WTC11 (cell line): ENCODE results near the gene ANO7. TPM values are rescaled to one million over a fixed set of nuclear protein-coding genes. Genes with fewer than 3 reads are reported as not detected.

Experiments used
- JAZF1 ChIP-seq: fragments of 250-450 bp; sonication (Bioruptor Pico); IDR thresholded peaks from 2 replicates; pipeline ENCODE4 v1.9.0; 2021; ENCODE audit warnings: moderate library complexity, mild to moderate bottlenecking, inconsistent platforms
- NFYB ChIP-seq: sonication (generic); formaldehyde crosslinking; conservative IDR thresholded peaks from 2 replicates; pipeline ENCODE4 v1.8.0; 2022; ENCODE audit warnings: low read depth, missing genetic modification reagents
- NR2C2 ChIP-seq: sonication (generic); formaldehyde crosslinking; IDR thresholded peaks from 2 replicates; pipeline ENCODE4 v1.8.0; 2022; ENCODE audit warnings: mild to moderate bottlenecking, missing genetic modification reagents
- SMAD4 ChIP-seq: sonication (generic); formaldehyde crosslinking; IDR thresholded peaks from 2 replicates; pipeline ENCODE4 v1.8.0; 2022; ENCODE audit warnings: mild to moderate bottlenecking, missing genetic modification reagents
- TP53 ChIP-seq: sonication (generic); formaldehyde crosslinking; IDR thresholded peaks from 2 replicates; pipeline ENCODE4 v1.8.1; 2023; ENCODE audit warnings: mild to moderate bottlenecking, missing genetic modification reagents
- ZNF396 ChIP-seq: fragments of 250-450 bp; sonication (Bioruptor Pico); IDR thresholded peaks from 2 replicates; pipeline ENCODE4 v1.8.0; 2021; ENCODE audit warnings: mild to moderate bottlenecking, moderate library complexity, borderline replicate concordance
- ZNF423 ChIP-seq: fragments of 250-450 bp; sonication (Bioruptor Pico); IDR thresholded peaks from 2 replicates; pipeline ENCODE4 v2.1.2; 2022; ENCODE audit warnings: mild to moderate bottlenecking, moderate library complexity
- total RNA-seq: library from RNA; stranded (reverse); gene quantifications from 3 replicates; pipeline ENCODE4 v1.2.3, GENCODE V29; 2021
- TF ChIP-seq, protein P1 (sequence below): sonication (generic); formaldehyde crosslinking; IDR thresholded peaks from 2 replicates; pipeline ENCODE4 v1.8.1; 2023; ENCODE audit warnings: mild to moderate bottlenecking, missing genetic modification reagents, borderline replicate concordance
- TF ChIP-seq, protein P2 (sequence below): sonication (generic); formaldehyde crosslinking; IDR thresholded peaks from 2 replicates; pipeline ENCODE4 v1.8.0; 2022; ENCODE audit warnings: missing genetic modification reagents
- TF ChIP-seq, protein P3 (sequence below): sonication (generic); formaldehyde crosslinking; IDR thresholded peaks from 2 replicates; pipeline ENCODE4 v1.8.0; 2023; ENCODE audit warnings: mild to moderate bottlenecking, missing genetic modification reagents
- TF ChIP-seq, protein P4 (sequence below): sonication (generic); formaldehyde crosslinking; conservative IDR thresholded peaks from 2 replicates; pipeline ENCODE4 v1.8.1; 2022; ENCODE audit warnings: mild to moderate bottlenecking, missing genetic modification reagents
- TF ChIP-seq, protein P5 (sequence below): sonication (generic); formaldehyde crosslinking; IDR thresholded peaks from 2 replicates; pipeline ENCODE4 v1.8.0; 2022; ENCODE audit warnings: mild to moderate bottlenecking, missing genetic modification reagents

ANO7 gene
- total RNA-seq, 1 experiment from 2014 or later = 8.0 TPM

DNA sequence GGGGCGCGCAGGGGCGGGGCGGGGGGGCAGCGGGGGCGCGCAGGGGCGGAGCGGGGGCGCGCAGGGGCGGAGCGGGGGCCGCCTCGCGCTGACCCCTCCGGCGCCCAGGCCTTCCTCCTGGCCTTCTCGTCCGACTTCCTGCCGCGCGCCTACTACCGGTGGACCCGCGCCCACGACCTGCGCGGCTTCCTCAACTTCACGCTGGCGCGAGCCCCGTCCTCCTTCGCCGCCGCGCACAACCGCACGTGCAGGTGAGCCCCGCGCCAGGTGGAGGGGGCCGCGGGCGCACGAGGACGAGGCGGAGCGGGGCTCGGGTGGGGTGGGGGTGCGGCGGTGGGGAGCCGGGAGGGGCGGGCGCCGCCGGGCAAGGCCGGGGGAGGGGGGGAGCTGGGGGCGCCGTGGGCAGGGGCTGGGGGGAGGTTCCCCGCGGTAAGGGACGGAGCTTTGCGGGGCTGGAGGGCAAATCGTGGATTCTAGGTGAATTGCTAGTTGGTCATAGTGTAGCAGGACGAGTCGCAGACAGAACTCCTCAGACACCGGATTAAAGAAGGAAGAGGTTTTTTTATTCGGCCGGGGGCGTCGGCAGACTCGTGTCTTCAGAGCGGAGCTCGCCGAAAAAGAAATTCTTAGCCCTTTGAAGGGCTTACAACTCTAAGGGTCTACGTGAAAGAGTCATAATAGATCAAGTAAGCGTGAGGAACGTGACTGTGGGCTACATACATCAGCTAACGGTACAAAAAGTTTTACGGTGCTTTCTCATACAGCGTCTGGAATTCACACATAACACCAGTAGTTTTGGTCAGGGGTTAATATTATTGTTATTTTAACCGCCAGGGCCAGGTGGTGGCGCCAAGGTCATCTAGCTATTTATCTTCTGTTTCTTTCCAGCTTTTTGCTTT is 29.9 kb downstream of the ANO7 start (continued):
- TF ChIP-seq, protein P1, sequence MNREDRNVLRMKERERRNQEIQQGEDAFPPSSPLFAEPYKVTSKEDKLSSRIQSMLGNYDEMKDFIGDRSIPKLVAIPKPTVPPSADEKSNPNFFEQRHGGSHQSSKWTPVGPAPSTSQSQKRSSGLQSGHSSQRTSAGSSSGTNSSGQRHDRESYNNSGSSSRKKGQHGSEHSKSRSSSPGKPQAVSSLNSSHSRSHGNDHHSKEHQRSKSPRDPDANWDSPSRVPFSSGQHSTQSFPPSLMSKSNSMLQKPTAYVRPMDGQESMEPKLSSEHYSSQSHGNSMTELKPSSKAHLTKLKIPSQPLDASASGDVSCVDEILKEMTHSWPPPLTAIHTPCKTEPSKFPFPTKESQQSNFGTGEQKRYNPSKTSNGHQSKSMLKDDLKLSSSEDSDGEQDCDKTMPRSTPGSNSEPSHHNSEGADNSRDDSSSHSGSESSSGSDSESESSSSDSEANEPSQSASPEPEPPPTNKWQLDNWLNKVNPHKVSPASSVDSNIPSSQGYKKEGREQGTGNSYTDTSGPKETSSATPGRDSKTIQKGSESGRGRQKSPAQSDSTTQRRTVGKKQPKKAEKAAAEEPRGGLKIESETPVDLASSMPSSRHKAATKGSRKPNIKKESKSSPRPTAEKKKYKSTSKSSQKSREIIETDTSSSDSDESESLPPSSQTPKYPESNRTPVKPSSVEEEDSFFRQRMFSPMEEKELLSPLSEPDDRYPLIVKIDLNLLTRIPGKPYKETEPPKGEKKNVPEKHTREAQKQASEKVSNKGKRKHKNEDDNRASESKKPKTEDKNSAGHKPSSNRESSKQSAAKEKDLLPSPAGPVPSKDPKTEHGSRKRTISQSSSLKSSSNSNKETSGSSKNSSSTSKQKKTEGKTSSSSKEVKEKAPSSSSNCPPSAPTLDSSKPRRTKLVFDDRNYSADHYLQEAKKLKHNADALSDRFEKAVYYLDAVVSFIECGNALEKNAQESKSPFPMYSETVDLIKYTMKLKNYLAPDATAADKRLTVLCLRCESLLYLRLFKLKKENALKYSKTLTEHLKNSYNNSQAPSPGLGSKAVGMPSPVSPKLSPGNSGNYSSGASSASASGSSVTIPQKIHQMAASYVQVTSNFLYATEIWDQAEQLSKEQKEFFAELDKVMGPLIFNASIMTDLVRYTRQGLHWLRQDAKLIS (CRISPR knock-in tag) = no peak
- TF ChIP-seq NR2C2 (CRISPR knock-in tag) = 0 out of 2 replicates have a peak, but pooled peaks have one; percentile 26
- no peak for TF ChIP-seq ZNF396
- TF ChIP-seq, protein P2, sequence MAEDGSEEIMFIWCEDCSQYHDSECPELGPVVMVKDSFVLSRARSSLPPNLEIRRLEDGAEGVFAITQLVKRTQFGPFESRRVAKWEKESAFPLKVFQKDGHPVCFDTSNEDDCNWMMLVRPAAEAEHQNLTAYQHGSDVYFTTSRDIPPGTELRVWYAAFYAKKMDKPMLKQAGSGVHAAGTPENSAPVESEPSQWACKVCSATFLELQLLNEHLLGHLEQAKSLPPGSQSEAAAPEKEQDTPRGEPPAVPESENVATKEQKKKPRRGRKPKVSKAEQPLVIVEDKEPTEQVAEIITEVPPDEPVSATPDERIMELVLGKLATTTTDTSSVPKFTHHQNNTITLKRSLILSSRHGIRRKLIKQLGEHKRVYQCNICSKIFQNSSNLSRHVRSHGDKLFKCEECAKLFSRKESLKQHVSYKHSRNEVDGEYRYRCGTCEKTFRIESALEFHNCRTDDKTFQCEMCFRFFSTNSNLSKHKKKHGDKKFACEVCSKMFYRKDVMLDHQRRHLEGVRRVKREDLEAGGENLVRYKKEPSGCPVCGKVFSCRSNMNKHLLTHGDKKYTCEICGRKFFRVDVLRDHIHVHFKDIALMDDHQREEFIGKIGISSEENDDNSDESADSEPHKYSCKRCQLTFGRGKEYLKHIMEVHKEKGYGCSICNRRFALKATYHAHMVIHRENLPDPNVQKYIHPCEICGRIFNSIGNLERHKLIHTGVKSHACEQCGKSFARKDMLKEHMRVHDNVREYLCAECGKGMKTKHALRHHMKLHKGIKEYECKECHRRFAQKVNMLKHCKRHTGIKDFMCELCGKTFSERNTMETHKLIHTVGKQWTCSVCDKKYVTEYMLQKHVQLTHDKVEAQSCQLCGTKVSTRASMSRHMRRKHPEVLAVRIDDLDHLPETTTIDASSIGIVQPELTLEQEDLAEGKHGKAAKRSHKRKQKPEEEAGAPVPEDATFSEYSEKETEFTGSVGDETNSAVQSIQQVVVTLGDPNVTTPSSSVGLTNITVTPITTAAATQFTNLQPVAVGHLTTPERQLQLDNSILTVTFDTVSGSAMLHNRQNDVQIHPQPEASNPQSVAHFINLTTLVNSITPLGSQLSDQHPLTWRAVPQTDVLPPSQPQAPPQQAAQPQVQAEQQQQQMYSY (CRISPR knock-in tag) = peak; percentile 49
- peak; percentile 73; the same call in 1 of the 2 replicates for TF ChIP-seq TP53 (CRISPR knock-in tag)
- TF ChIP-seq, protein P3, sequence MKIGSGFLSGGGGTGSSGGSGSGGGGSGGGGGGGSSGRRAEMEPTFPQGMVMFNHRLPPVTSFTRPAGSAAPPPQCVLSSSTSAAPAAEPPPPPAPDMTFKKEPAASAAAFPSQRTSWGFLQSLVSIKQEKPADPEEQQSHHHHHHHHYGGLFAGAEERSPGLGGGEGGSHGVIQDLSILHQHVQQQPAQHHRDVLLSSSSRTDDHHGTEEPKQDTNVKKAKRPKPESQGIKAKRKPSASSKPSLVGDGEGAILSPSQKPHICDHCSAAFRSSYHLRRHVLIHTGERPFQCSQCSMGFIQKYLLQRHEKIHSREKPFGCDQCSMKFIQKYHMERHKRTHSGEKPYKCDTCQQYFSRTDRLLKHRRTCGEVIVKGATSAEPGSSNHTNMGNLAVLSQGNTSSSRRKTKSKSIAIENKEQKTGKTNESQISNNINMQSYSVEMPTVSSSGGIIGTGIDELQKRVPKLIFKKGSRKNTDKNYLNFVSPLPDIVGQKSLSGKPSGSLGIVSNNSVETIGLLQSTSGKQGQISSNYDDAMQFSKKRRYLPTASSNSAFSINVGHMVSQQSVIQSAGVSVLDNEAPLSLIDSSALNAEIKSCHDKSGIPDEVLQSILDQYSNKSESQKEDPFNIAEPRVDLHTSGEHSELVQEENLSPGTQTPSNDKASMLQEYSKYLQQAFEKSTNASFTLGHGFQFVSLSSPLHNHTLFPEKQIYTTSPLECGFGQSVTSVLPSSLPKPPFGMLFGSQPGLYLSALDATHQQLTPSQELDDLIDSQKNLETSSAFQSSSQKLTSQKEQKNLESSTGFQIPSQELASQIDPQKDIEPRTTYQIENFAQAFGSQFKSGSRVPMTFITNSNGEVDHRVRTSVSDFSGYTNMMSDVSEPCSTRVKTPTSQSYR (CRISPR knock-in tag) = peak; percentile 94
- TF ChIP-seq ZNF423 (CRISPR knock-in tag) = no peak
- TF ChIP-seq SMAD4 = 0 out of 2 replicates have a peak, but pooled peaks have one; percentile 24
- TF ChIP-seq, protein P4, sequence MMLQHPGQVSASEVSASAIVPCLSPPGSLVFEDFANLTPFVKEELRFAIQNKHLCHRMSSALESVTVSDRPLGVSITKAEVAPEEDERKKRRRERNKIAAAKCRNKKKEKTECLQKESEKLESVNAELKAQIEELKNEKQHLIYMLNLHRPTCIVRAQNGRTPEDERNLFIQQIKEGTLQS (CRISPR knock-in tag) = no peak
- no peak for TF ChIP-seq NFYB (CRISPR knock-in tag)
- TF ChIP-seq, protein P5, sequence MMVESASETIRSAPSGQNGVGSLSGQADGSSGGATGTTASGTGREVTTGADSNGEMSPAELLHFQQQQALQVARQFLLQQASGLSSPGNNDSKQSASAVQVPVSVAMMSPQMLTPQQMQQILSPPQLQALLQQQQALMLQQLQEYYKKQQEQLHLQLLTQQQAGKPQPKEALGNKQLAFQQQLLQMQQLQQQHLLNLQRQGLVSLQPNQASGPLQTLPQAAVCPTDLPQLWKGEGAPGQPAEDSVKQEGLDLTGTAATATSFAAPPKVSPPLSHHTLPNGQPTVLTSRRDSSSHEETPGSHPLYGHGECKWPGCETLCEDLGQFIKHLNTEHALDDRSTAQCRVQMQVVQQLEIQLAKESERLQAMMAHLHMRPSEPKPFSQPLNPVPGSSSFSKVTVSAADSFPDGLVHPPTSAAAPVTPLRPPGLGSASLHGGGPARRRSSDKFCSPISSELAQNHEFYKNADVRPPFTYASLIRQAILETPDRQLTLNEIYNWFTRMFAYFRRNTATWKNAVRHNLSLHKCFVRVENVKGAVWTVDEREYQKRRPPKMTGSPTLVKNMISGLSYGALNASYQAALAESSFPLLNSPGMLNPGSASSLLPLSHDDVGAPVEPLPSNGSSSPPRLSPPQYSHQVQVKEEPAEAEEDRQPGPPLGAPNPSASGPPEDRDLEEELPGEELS (CRISPR knock-in tag) = peak; percentile 98
- no peak for TF ChIP-seq JAZF1
